HFFc6 (cell line): ENCODE measurements around the gene TOP1. TPM values are rescaled to one million over a fixed set of nuclear protein-coding genes. Genes with fewer than 3 reads are reported as not detected.

Source experiments
- DNase-seq: peaks from one replicate; pipeline ENCODE4 v3.0.0-alpha.2; 2018
- H3K27ac Mint-ChIP-seq: 2 replicates; pipeline ENCODE4 v1.8.0; 2020; ENCODE audit warnings: mild to moderate bottlenecking, mixed read lengths
- H3K27me3 Mint-ChIP-seq: 2 replicates; pipeline ENCODE4 v1.8.0; 2021; ENCODE audit warnings: mild to moderate bottlenecking, moderate library complexity, mixed read lengths; ENCODE audit not compliant: insufficient read depth
- H3K36me3 Mint-ChIP-seq: 2 replicates; pipeline ENCODE4 v1.8.0; 2021; ENCODE audit warnings: low read depth, mixed read lengths
- H3K4me1 Mint-ChIP-seq: 2 replicates; pipeline ENCODE4 v1.8.0; 2020; ENCODE audit warnings: low read depth, mixed read lengths
- H3K4me3 Mint-ChIP-seq: 2 replicates; pipeline ENCODE4 v1.8.0; 2020; ENCODE audit warnings: mild to moderate bottlenecking, moderate library complexity, mixed read lengths
- H3K9me3 Mint-ChIP-seq: 2 replicates; pipeline ENCODE4 v1.8.0; 2020; ENCODE audit warnings: mild to moderate bottlenecking, mixed read lengths
- CTCF ChIP-seq: fragments of 200-600 bp; sonication (generic); IDR thresholded peaks from 2 replicates; pipeline ENCODE4 v1.5.0; 2021; ENCODE audit warnings: antibody characterized with exemption, mild to moderate bottlenecking
- total RNA-seq, 6 experiments: library from RNA; stranded (reverse); fragmentation: NEBNext Ultra II Directional; extraction: Animal tissue kit (Norgen Biotek cat#: 25700); gene quantifications; 2 replicates in 1 of 6; 3 replicates in 5 of 6; pipeline ENCODE4 v1.2.3, GENCODE V29; 2021

TOP1 gene
- total RNA-seq, 6 experiments from 2014 or later = 62.1 to 77.0 (median 73.0) TPM

- Mint-ChIP-seq H3K27ac (peak overlapping the region; percentile 97), H3K9me3 (no peaks in the 10 kb centered on the region), H3K4me1 (peaks cover 71% of the 10 kb centered on the region), H3K36me3 (peaks cover 50% of the 10 kb centered on the region), H3K27me3 (no peaks in the 10 kb centered on the region), H3K4me3 (peak overlapping the region; percentile 91)
- TF ChIP-seq CTCF = no peak
- DNase-seq = peak; percentile 28
These were observed 2.1 kb downstream of the TOP1 start for GRCh38 chr20:41030531-41031242.

- Mint-ChIP-seq H3K27ac (peak overlapping the region; percentile 97), H3K4me3 (peak overlapping the region; percentile 91), H3K4me1 (peaks cover 77% of the 10 kb centered on the region), H3K36me3 (peaks cover 55% of the 10 kb centered on the region), H3K27me3 (no peaks in the 10 kb centered on the region), H3K9me3 (no peaks in the 10 kb centered on the region)
- DNase-seq = no peak
- no peak for TF ChIP-seq CTCF
These were observed 2.6 kb downstream of the TOP1 start for GRCh38 chr20:41031243-41031619.

GRCh38 chr20:41032271-41032670 is 3.6 kb downstream of the TOP1 start:
- no peaks in the 10 kb centered on the region; the same call in 1 of the 2 replicates for H3K27me3 Mint-ChIP-seq
- H3K27ac Mint-ChIP-seq = peak overlapping the region; percentile 64

GRCh38 chr20:41034239-41034638 is 5.6 kb downstream of the TOP1 start:
- H3K36me3 Mint-ChIP-seq = peaks cover 62% of the 10 kb centered on the region
- no peak overlapping the region for H3K4me3 Mint-ChIP-seq
- H3K27ac Mint-ChIP-seq = no peak overlapping the region
- DNase-seq = no peak
- H3K9me3 Mint-ChIP-seq = no peaks in the 10 kb centered on the region
- no peak for TF ChIP-seq CTCF
- H3K27me3 Mint-ChIP-seq = no peaks in the 10 kb centered on the region; the same call in 1 of the 2 replicates
- peaks cover 80% of the 10 kb centered on the region for H3K4me1 Mint-ChIP-seq

More at GRCh38 chr20:41032271-41032670, 3.6 kb downstream of the TOP1 start:
- TF ChIP-seq CTCF = no peak
- Mint-ChIP-seq H3K36me3 (peaks cover 62% of the 10 kb centered on the region), H3K9me3 (no peaks in the 10 kb centered on the region), H3K4me3 (peak overlapping the region; percentile 91), H3K4me1 (peaks cover 77% of the 10 kb centered on the region)
- DNase-seq = no peak

GRCh38 chr20:41035207-41035606 is 6.6 kb downstream of the TOP1 start:
- peak overlapping the region; percentile 29; the same call in 1 of the 2 replicates for H3K27ac Mint-ChIP-seq
- no peaks in the 10 kb centered on the region for H3K9me3 Mint-ChIP-seq
- peaks cover 80% of the 10 kb centered on the region for H3K4me1 Mint-ChIP-seq
- no peak for DNase-seq
- H3K36me3 Mint-ChIP-seq = peaks cover 55% of the 10 kb centered on the region
- H3K27me3 Mint-ChIP-seq = no peaks in the 10 kb centered on the region; the same call in 1 of the 2 replicates
- no peak overlapping the region for H3K4me3 Mint-ChIP-seq
- TF ChIP-seq CTCF = no peak
